WTC11 (cell line): Measurements from ENCODE around the gene SLCO4C1. TPM values are rescaled to one million over a fixed set of nuclear protein-coding genes. Genes with fewer than 3 reads are reported as not detected.

Experiments
- ATAC-seq: fragments of 200-7000 bp; cut with Tn5 transposase; 2 replicates; pipeline ENCODE4 v1.10.0; 2021; ENCODE audit warnings: mild to moderate bottlenecking, moderate library complexity
- CTCF ChIA-PET: fragments of 300-600 bp; sonication (Branson Sonifier 250); formaldehyde crosslinking; loops from one replicate; lab custom pipeline; 2021; ENCODE audit warnings: antibody characterized with exemption; lab: Charles Lee
- POLR2A ChIA-PET: fragments of 350-600 bp; sonication (Branson Sonifier 250); formaldehyde crosslinking; loops from one replicate; lab custom pipeline; 2021; ENCODE audit warnings: antibody characterized with exemption; lab: Charles Lee
- DNase-seq: peaks from one replicate; pipeline ENCODE4 v3.0.0; 2021; ENCODE audit warnings: low spot score
- H3K27ac Mint-ChIP-seq: 2 replicates; pipeline ENCODE4 v1.8.0; 2021; ENCODE audit warnings: mixed read lengths
- H3K27me3 Mint-ChIP-seq: 2 replicates; pipeline ENCODE4 v1.8.0; 2021; ENCODE audit warnings: low read depth, mild to moderate bottlenecking, moderate library complexity, mixed read lengths
- H3K36me3 Mint-ChIP-seq: 2 replicates; pipeline ENCODE4 v1.8.0; 2021; ENCODE audit warnings: mixed read lengths
- H3K4me1 Mint-ChIP-seq: 2 replicates; pipeline ENCODE4 v1.8.0; 2022; ENCODE audit warnings: mixed read lengths
- H3K4me3 Mint-ChIP-seq: 2 replicates; pipeline ENCODE4 v1.8.0; 2021; ENCODE audit warnings: mild to moderate bottlenecking, moderate library complexity, mixed read lengths
- H3K9me3 Mint-ChIP-seq: 2 replicates; pipeline ENCODE4 v1.8.0; 2021; ENCODE audit warnings: mixed read lengths
- ESRRA ChIP-seq: sonication (generic); formaldehyde crosslinking; IDR thresholded peaks from 2 replicates; pipeline ENCODE4 v1.8.1; 2022; ENCODE audit warnings: mild to moderate bottlenecking, missing genetic modification reagents, borderline replicate concordance
- FOXK1 ChIP-seq: sonication (generic); formaldehyde crosslinking; IDR thresholded peaks from 2 replicates; pipeline ENCODE4 v1.8.0; 2022; ENCODE audit warnings: mild to moderate bottlenecking, moderate library complexity, missing genetic modification reagents
- HMGA2 ChIP-seq: fragments of 250-450 bp; sonication (Bioruptor Pico); IDR thresholded peaks from 2 replicates; pipeline ENCODE4 v1.4.0; 2021; ENCODE audit warnings: mild to moderate bottlenecking, moderate library complexity
- IRF2 ChIP-seq: sonication (generic); formaldehyde crosslinking; IDR thresholded peaks from 2 replicates; pipeline ENCODE4 v1.8.0; 2022; ENCODE audit warnings: low read depth, missing genetic modification reagents, borderline replicate concordance
- JAZF1 ChIP-seq: fragments of 250-450 bp; sonication (Bioruptor Pico); IDR thresholded peaks from 2 replicates; pipeline ENCODE4 v1.9.0; 2021; ENCODE audit warnings: moderate library complexity, mild to moderate bottlenecking, inconsistent platforms
- JUN ChIP-seq: sonication (generic); formaldehyde crosslinking; IDR thresholded peaks from 2 replicates; pipeline ENCODE4 v1.8.0; 2023; ENCODE audit warnings: mild to moderate bottlenecking, missing genetic modification reagents
- NR1H2 ChIP-seq: sonication (generic); formaldehyde crosslinking; IDR thresholded peaks from 2 replicates; pipeline ENCODE4 v1.9.0; 2021; ENCODE audit warnings: mild to moderate bottlenecking, moderate library complexity, missing genetic modification reagents
- TCF7 ChIP-seq: sonication (generic); formaldehyde crosslinking; IDR thresholded peaks from 2 replicates; pipeline ENCODE4 v1.8.0; 2022; ENCODE audit warnings: mild to moderate bottlenecking, low read depth, missing genetic modification reagents, moderate library complexity
- TP53 ChIP-seq: sonication (generic); formaldehyde crosslinking; IDR thresholded peaks from 2 replicates; pipeline ENCODE4 v1.8.1; 2023; ENCODE audit warnings: mild to moderate bottlenecking, missing genetic modification reagents
- ZBTB21 ChIP-seq: sonication (generic); formaldehyde crosslinking; IDR thresholded peaks from 2 replicates; pipeline ENCODE4 v1.8.1; 2023; ENCODE audit warnings: mild to moderate bottlenecking, missing genetic modification reagents, borderline replicate concordance
- ZNF138 ChIP-seq: sonication (generic); formaldehyde crosslinking; conservative IDR thresholded peaks from 2 replicates; pipeline ENCODE4 v1.8.1; 2022; ENCODE audit warnings: mild to moderate bottlenecking, moderate library complexity, missing genetic modification reagents
- ZNF219 ChIP-seq: sonication (generic); formaldehyde crosslinking; IDR thresholded peaks from 2 replicates; pipeline ENCODE4 v1.8.0; 2023; ENCODE audit warnings: missing genetic modification reagents, mild to moderate bottlenecking, borderline replicate concordance
- ZNF232 ChIP-seq: sonication (generic); formaldehyde crosslinking; IDR thresholded peaks from 2 replicates; pipeline ENCODE4 v1.8.0; 2022; ENCODE audit warnings: mild to moderate bottlenecking, missing genetic modification reagents
- ZNF263 ChIP-seq: sonication (generic); formaldehyde crosslinking; IDR thresholded peaks from 2 replicates; pipeline ENCODE4 v1.8.1; 2022; ENCODE audit warnings: low read depth, mild to moderate bottlenecking, moderate library complexity, missing genetic modification reagents
- ZNF671 ChIP-seq: fragments of 250-450 bp; sonication (Bioruptor Pico); IDR thresholded peaks from 2 replicates; pipeline ENCODE4 v1.8.0; 2021; ENCODE audit warnings: mild to moderate bottlenecking
- total RNA-seq: library from RNA; stranded (reverse); gene quantifications from 3 replicates; pipeline ENCODE4 v1.2.3, GENCODE V29; 2021
- TF ChIP-seq, protein P1 (sequence below): sonication (generic); formaldehyde crosslinking; conservative IDR thresholded peaks from 2 replicates; pipeline ENCODE4 v1.8.1; 2023; ENCODE audit warnings: mild to moderate bottlenecking, low read depth, missing genetic modification reagents, moderate library complexity
- TF ChIP-seq, protein P2 (sequence below): fragments of 250-450 bp; sonication (Bioruptor Pico); IDR thresholded peaks from 2 replicates; pipeline ENCODE4 v1.9.0; 2021; ENCODE audit warnings: mild to moderate bottlenecking, borderline replicate concordance
- TF ChIP-seq, protein P3 (sequence below): sonication (generic); formaldehyde crosslinking; IDR thresholded peaks from 2 replicates; pipeline ENCODE4 v1.8.1; 2023; ENCODE audit warnings: mild to moderate bottlenecking, missing genetic modification reagents, borderline replicate concordance
- TF ChIP-seq, protein P4 (sequence below): sonication (generic); formaldehyde crosslinking; IDR thresholded peaks from 2 replicates; pipeline ENCODE4 v1.8.1; 2023; ENCODE audit warnings: mild to moderate bottlenecking, missing genetic modification reagents, moderate library complexity
- TF ChIP-seq, protein P5 (sequence below): fragments of 250-450 bp; sonication (Bioruptor Pico); conservative IDR thresholded peaks from 2 replicates; pipeline ENCODE4 v1.9.0; 2021; ENCODE audit warnings: mild to moderate bottlenecking
- TF ChIP-seq, protein P6 (sequence below): sonication (generic); formaldehyde crosslinking; IDR thresholded peaks from 2 replicates; pipeline ENCODE4 v1.8.0; 2023; ENCODE audit warnings: missing genetic modification reagents

Gene SLCO4C1
- total RNA-seq, 1 experiment from 2014 or later: 5.4 TPM

DNA sequence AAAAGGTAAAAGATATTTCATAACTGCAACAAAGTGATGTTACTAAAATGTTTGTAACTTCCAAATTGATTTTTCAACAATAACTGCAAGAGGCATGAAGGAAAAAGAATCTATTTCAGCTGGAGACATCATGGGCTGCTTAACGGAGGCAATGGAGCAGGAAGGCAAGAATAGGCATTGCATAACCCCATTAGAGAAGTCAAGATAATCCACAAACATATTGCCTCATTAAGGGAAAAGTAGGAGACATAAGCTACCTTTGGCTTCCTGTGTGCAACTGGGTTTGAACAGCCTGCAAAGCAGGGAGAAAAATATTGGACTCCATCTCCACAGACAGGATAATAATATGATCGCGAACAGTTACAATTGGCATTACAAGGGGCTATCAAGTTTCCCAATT lies 46.7 kb downstream of the SLCO4C1 start (continued):
- TF ChIP-seq, protein P1, sequence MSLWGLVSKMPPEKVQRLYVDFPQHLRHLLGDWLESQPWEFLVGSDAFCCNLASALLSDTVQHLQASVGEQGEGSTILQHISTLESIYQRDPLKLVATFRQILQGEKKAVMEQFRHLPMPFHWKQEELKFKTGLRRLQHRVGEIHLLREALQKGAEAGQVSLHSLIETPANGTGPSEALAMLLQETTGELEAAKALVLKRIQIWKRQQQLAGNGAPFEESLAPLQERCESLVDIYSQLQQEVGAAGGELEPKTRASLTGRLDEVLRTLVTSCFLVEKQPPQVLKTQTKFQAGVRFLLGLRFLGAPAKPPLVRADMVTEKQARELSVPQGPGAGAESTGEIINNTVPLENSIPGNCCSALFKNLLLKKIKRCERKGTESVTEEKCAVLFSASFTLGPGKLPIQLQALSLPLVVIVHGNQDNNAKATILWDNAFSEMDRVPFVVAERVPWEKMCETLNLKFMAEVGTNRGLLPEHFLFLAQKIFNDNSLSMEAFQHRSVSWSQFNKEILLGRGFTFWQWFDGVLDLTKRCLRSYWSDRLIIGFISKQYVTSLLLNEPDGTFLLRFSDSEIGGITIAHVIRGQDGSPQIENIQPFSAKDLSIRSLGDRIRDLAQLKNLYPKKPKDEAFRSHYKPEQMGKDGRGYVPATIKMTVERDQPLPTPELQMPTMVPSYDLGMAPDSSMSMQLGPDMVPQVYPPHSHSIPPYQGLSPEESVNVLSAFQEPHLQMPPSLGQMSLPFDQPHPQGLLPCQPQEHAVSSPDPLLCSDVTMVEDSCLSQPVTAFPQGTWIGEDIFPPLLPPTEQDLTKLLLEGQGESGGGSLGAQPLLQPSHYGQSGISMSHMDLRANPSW (CRISPR knock-in tag): no peak
- TF ChIP-seq, protein P2, sequence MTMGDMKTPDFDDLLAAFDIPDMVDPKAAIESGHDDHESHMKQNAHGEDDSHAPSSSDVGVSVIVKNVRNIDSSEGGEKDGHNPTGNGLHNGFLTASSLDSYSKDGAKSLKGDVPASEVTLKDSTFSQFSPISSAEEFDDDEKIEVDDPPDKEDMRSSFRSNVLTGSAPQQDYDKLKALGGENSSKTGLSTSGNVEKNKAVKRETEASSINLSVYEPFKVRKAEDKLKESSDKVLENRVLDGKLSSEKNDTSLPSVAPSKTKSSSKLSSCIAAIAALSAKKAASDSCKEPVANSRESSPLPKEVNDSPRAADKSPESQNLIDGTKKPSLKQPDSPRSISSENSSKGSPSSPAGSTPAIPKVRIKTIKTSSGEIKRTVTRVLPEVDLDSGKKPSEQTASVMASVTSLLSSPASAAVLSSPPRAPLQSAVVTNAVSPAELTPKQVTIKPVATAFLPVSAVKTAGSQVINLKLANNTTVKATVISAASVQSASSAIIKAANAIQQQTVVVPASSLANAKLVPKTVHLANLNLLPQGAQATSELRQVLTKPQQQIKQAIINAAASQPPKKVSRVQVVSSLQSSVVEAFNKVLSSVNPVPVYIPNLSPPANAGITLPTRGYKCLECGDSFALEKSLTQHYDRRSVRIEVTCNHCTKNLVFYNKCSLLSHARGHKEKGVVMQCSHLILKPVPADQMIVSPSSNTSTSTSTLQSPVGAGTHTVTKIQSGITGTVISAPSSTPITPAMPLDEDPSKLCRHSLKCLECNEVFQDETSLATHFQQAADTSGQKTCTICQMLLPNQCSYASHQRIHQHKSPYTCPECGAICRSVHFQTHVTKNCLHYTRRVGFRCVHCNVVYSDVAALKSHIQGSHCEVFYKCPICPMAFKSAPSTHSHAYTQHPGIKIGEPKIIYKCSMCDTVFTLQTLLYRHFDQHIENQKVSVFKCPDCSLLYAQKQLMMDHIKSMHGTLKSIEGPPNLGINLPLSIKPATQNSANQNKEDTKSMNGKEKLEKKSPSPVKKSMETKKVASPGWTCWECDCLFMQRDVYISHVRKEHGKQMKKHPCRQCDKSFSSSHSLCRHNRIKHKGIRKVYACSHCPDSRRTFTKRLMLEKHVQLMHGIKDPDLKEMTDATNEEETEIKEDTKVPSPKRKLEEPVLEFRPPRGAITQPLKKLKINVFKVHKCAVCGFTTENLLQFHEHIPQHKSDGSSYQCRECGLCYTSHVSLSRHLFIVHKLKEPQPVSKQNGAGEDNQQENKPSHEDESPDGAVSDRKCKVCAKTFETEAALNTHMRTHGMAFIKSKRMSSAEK (CRISPR knock-in tag): no peak
- no peak for TF ChIP-seq TCF7 (CRISPR knock-in tag)
- TF ChIP-seq FOXK1 (CRISPR knock-in tag): no peak
- TF ChIP-seq, protein P3, sequence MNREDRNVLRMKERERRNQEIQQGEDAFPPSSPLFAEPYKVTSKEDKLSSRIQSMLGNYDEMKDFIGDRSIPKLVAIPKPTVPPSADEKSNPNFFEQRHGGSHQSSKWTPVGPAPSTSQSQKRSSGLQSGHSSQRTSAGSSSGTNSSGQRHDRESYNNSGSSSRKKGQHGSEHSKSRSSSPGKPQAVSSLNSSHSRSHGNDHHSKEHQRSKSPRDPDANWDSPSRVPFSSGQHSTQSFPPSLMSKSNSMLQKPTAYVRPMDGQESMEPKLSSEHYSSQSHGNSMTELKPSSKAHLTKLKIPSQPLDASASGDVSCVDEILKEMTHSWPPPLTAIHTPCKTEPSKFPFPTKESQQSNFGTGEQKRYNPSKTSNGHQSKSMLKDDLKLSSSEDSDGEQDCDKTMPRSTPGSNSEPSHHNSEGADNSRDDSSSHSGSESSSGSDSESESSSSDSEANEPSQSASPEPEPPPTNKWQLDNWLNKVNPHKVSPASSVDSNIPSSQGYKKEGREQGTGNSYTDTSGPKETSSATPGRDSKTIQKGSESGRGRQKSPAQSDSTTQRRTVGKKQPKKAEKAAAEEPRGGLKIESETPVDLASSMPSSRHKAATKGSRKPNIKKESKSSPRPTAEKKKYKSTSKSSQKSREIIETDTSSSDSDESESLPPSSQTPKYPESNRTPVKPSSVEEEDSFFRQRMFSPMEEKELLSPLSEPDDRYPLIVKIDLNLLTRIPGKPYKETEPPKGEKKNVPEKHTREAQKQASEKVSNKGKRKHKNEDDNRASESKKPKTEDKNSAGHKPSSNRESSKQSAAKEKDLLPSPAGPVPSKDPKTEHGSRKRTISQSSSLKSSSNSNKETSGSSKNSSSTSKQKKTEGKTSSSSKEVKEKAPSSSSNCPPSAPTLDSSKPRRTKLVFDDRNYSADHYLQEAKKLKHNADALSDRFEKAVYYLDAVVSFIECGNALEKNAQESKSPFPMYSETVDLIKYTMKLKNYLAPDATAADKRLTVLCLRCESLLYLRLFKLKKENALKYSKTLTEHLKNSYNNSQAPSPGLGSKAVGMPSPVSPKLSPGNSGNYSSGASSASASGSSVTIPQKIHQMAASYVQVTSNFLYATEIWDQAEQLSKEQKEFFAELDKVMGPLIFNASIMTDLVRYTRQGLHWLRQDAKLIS (CRISPR knock-in tag): no peak
- TF ChIP-seq, protein P4, sequence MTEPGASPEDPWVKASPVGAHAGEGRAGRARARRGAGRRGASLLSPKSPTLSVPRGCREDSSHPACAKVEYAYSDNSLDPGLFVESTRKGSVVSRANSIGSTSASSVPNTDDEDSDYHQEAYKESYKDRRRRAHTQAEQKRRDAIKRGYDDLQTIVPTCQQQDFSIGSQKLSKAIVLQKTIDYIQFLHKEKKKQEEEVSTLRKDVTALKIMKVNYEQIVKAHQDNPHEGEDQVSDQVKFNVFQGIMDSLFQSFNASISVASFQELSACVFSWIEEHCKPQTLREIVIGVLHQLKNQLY (CRISPR knock-in tag): no peak
- no peak for TF ChIP-seq ZNF232 (CRISPR knock-in tag)
- TF ChIP-seq ZNF219 (CRISPR knock-in tag): no peak

GRCh38 chr5:102243213-102243612 lies 52.9 kb downstream of the SLCO4C1 start:
- no peak overlapping the region for H3K4me3 Mint-ChIP-seq
- ATAC-seq (no peak), DNase-seq (no peak)
- H3K36me3 Mint-ChIP-seq: no peaks in the 10 kb centered on the region; the same call in 1 of the 2 replicates
- CTCF ChIA-PET: interaction anchor here (1.2 kb wide), 1 partner anchor 300 kb away, joined by 3 read pairs; no protein-coding TSS in a partner anchor
- no peaks in the 10 kb centered on the region for H3K4me1 Mint-ChIP-seq
- no peaks in the 10 kb centered on the region for H3K9me3 Mint-ChIP-seq
- POLR2A ChIA-PET: no interaction called here
- no peaks in the 10 kb centered on the region for H3K27me3 Mint-ChIP-seq
- H3K27ac Mint-ChIP-seq: no peak overlapping the region
- TF ChIP-seq JUN (CRISPR knock-in tag) (no peak), ZNF671 (no peak), ZNF232 (CRISPR knock-in tag) (no peak), HMGA2 (CRISPR knock-in tag) (no peak), JAZF1 (CRISPR knock-in tag) (no peak), NR1H2 (CRISPR knock-in tag) (no peak), ZBTB21 (CRISPR knock-in tag) (no peak), TP53 (CRISPR knock-in tag) (no peak), ESRRA (CRISPR knock-in tag) (no peak), IRF2 (CRISPR knock-in tag) (no peak), TCF7 (CRISPR knock-in tag) (no peak), ZNF263 (CRISPR knock-in tag) (no peak), ZNF138 (no peak)
- TF ChIP-seq, protein P5, sequence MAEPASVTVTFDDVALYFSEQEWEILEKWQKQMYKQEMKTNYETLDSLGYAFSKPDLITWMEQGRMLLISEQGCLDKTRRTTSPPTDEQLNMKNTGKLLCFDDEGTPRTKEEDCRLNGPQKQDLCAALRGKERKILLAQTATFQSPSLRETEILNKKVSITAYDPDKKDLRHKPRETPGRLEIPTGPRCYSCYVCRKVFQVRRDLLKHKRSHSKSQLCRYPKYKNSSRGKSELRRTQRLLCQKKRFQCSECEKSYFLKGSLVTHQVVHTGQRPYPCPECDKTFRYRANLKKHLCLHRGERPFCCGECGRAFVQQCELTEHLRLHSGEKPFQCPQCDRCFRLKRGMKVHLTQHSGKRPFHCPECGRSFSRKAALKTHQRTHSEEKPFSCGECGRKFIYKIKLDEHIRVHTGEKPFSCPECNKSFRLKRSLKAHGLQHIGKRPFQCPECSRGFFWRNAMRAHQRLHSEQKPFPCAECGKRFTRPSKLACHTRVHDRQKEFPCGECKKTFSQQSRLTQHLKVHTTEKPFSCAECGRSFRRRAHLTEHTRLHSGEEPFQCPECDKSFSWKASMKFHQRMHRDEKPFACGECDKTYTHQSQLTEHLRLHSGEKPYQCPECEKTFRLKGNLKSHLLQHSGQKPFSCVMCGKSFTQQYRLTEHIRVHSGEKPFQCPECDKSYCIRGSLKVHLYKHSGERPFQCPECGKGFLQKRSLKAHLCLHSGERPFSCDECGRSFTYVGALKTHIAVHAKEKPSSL (CRISPR knock-in tag): no peak
- TF ChIP-seq, protein P6, sequence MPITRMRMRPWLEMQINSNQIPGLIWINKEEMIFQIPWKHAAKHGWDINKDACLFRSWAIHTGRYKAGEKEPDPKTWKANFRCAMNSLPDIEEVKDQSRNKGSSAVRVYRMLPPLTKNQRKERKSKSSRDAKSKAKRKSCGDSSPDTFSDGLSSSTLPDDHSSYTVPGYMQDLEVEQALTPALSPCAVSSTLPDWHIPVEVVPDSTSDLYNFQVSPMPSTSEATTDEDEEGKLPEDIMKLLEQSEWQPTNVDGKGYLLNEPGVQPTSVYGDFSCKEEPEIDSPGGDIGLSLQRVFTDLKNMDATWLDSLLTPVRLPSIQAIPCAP (CRISPR knock-in tag): no peak
